HCT116 (cell line): ENCODE results near the gene SP9. TPM values are rescaled to one million over a fixed set of nuclear protein-coding genes. Genes with fewer than 3 reads are reported as not detected.

Experiments used
- ATAC-seq: fragments of 200-7000 bp; cut with Tn5 transposase; 2 replicates; pipeline ENCODE4 v1.9.1; 2020; ENCODE audit warnings: mild to moderate bottlenecking, moderate library complexity
- BruUV-seq: library from RNA; stranded (reverse); fragments of 400-500 nt; replicated peaks from 2 replicates; lab custom pipeline; 2021; lab: Mats Ljungman, UMichigan
- CTCF ChIA-PET: fragments of 300-600 bp; sonication (Branson Sonifier 250); formaldehyde crosslinking; loops from one replicate; lab custom pipeline; 2021; ENCODE audit warnings: antibody characterized with exemption; lab: Charles Lee
- POLR2A ChIA-PET: fragments of 300-600, 350-600 bp; sonication (Branson Sonifier 250); formaldehyde crosslinking; loops from one replicate; lab custom pipeline; 2021; ENCODE audit warnings: antibody characterized with exemption; lab: Charles Lee
- RAD21 ChIA-PET, 2 experiments: fragments of 300-600 bp; sonication (Branson Sonifier 250); formaldehyde crosslinking; loops; one replicate each; lab custom pipeline; 2023; ENCODE audit warnings: low total read pairs in 2 of 2; ENCODE audit not compliant: uncharacterized antibody in 2 of 2, unreplicated experiment in 2 of 2, low non-redundant PET in 1 of 2; lab: Charles Lee
- DNase-seq: peaks from one replicate; pipeline ENCODE4 v3.0.0-alpha.2; 2010; ENCODE audit warnings: low read depth, low spot score
- H2AFZ ChIP-seq: fragments of 200-600 bp; shearing (Covaris generic), sonication (generic); 2 replicates; pipeline ENCODE4 v1.6.1; 2017; ENCODE audit warnings: low read depth, mixed run types, mixed read lengths, antibody characterized with exemption, low read length; ENCODE audit not compliant: poor library complexity, severe bottlenecking
- H3K27ac ChIP-seq: 2 replicates; pipeline ENCODE4 v1.5.1; 2012; ENCODE audit warnings: low read depth, low read length
- H3K27me3 ChIP-seq: fragments of 200-600 bp; sonication (generic); 2 replicates; pipeline ENCODE4 v1.6.1; 2016; ENCODE audit warnings: mixed run types, low read length, mixed read lengths; ENCODE audit not compliant: insufficient read depth
- H3K36me3 ChIP-seq, 2 experiments: fragments of 200-500 bp in 1 of 2; fragments of 200-600 bp in 1 of 2; sonication (Bioruptor generic) in 1 of 2; sonication (generic) in 1 of 2; 2 replicates each; pipeline versions ENCODE4 v1.5.1 to v1.6.1; 2014 to 2016; ENCODE audit warnings: low read length in 2 of 2, inconsistent platforms in 1 of 2, mixed read lengths in 1 of 2, mixed run types in 1 of 2; ENCODE audit not compliant: insufficient read depth in 2 of 2, control insufficient read depth in 1 of 2
- H3K4me1 ChIP-seq, 2 experiments: fragments of 200-600 bp in 1 of 2; sonication (generic) in 1 of 2; 2 replicates each; pipeline versions ENCODE4 v1.5.1 to v1.6.1; 2012 to 2017; ENCODE audit warnings: low read length in 2 of 2, inconsistent platforms in 1 of 2, mild to moderate bottlenecking in 1 of 2, mixed read lengths in 1 of 2, mixed run types in 1 of 2, moderate library complexity in 1 of 2; ENCODE audit not compliant: insufficient read depth in 2 of 2, control insufficient read depth in 1 of 2
- H3K4me2 ChIP-seq: fragments of 200-600 bp; sonication (generic); 2 replicates; pipeline ENCODE4 v1.6.1; 2017; ENCODE audit warnings: mixed run types, low read length, mixed read lengths
- H3K4me3 ChIP-seq, 2 experiments: fragments of 200-600 bp in 1 of 2; sonication (generic) in 1 of 2; replicated peaks in 1 of 2; 2 replicates each; pipeline ENCODE4 v1.5.1; 2011 to 2016; ENCODE audit warnings: low read length in 2 of 2, control low read depth in 1 of 2, low read depth in 1 of 2, mild to moderate bottlenecking in 1 of 2, mixed read lengths in 1 of 2, mixed run types in 1 of 2
- H3K79me2 ChIP-seq: fragments of 200-600 bp; sonication (generic); 2 replicates; pipeline ENCODE4 v1.6.1; 2017; ENCODE audit warnings: mild to moderate bottlenecking, mixed run types, low read length, moderate library complexity, mixed read lengths; ENCODE audit not compliant: insufficient read depth
- H3K9ac ChIP-seq: fragments of 200-600 bp; sonication (generic); 2 replicates; pipeline ENCODE4 v1.6.1; 2016; ENCODE audit warnings: low read length, mixed read lengths
- H3K9me2 ChIP-seq: fragments of 200-600 bp; sonication (generic), shearing (Covaris generic); 2 replicates; pipeline ENCODE4 v1.6.1; 2017; ENCODE audit warnings: mixed run types, mild to moderate bottlenecking, moderate library complexity; ENCODE audit not compliant: insufficient read depth
- H3K9me3 ChIP-seq, 2 experiments: fragments of 200-500 bp in 1 of 2; fragments of 200-600 bp in 1 of 2; sonication (Bioruptor generic) in 1 of 2; sonication (generic) in 1 of 2; 2 replicates each; pipeline ENCODE4 v1.6.1; 2014 to 2017; ENCODE audit warnings: low read length in 2 of 2, mixed read lengths in 2 of 2, inconsistent platforms in 1 of 2, low read depth in 1 of 2, mild to moderate bottlenecking in 1 of 2, mixed run types in 1 of 2, moderate library complexity in 1 of 2; ENCODE audit not compliant: control insufficient read depth in 1 of 2, insufficient read depth in 1 of 2
- H4K20me1 ChIP-seq: fragments of 200-600 bp; sonication (generic), shearing (Covaris generic); 2 replicates; pipeline ENCODE4 v1.6.1; 2017; ENCODE audit warnings: mixed run types, mild to moderate bottlenecking, moderate library complexity; ENCODE audit not compliant: insufficient read depth
- CBX3 ChIP-seq: IDR thresholded peaks from 2 replicates; pipeline ENCODE4 v1.6.1; 2012; ENCODE audit warnings: low read depth
- CTCF ChIP-seq, 3 experiments: fragments of 200-600 bp in 1 of 3; sonication (generic) in 1 of 3; IDR thresholded peaks in 2 of 3; conservative IDR thresholded peaks in 1 of 3; 2 replicates each; pipeline ENCODE4 v1.5.1; 2012 to 2017; ENCODE audit warnings: low read depth in 2 of 3, low read length in 2 of 3, antibody characterized with exemption in 1 of 3, borderline replicate concordance in 1 of 3, control low read depth in 1 of 3, mild to moderate bottlenecking in 1 of 3, mixed read lengths in 1 of 3, mixed run types in 1 of 3, moderate library complexity in 1 of 3; ENCODE audit not compliant: insufficient read depth in 1 of 3
- EZH2 ChIP-seq: fragments of 200-600 bp; sonication (generic); IDR thresholded peaks from 2 replicates; pipeline ENCODE4 v1.6.1; 2017; ENCODE audit warnings: antibody characterized with exemption, mixed run types
- MAX ChIP-seq: IDR thresholded peaks from 2 replicates; pipeline ENCODE4 v1.6.1; 2012
- RAD21 ChIP-seq: IDR thresholded peaks from 2 replicates; pipeline ENCODE4 v1.6.1; 2012; ENCODE audit warnings: low read depth, mild to moderate bottlenecking
- SRF ChIP-seq: IDR thresholded peaks from 2 replicates; pipeline ENCODE4 v1.6.1; 2012; ENCODE audit warnings: low read depth
- YY1 ChIP-seq: IDR thresholded peaks from 2 replicates; pipeline ENCODE4 v1.6.1; 2011; ENCODE audit warnings: low read length, low read depth, moderate library complexity, mild to moderate bottlenecking; ENCODE audit not compliant: insufficient replicate concordance; ENCODE audit errors: extremely low read depth
- ZFX ChIP-seq: fragments of 450-650 bp; IDR thresholded peaks from 2 replicates; pipeline ENCODE4 v1.6.1; 2017
- intact Hi-C: fragments of 100-400 bp; cut with micrococcal nuclease; formaldehyde crosslinking; loops from 2 replicates; pipeline ENCODE4 v1.10.0; 2022
- total RNA-seq: library from RNA; stranded (reverse); gene quantifications from one replicate; pipeline ENCODE4 v1.2.1, GENCODE V29; 2021; ENCODE audit not compliant: unreplicated experiment

The SP9 gene
- total RNA-seq, 1 experiment from 2014 or later, result 0.69 TPM

- no peaks in the 10 kb centered on the region for H3K9me3 ChIP-seq
- TF ChIP-seq RAD21 (peak; percentile 10; the same call in 1 of the 2 replicates), EZH2 (no peak), YY1 (peak; percentile 83), ZFX (peak; percentile 91), SRF (no peak), CTCF (IDR thresholded peaks at IDR 0.05 in 2 of 3, conservative IDR thresholded peaks at IDR 0.05 in 1 of 3; ENCODE audit: borderline replicate concordance in 1 of 3, insufficient read depth in 1 of 3, low read depth in 2 of 3, low read length in 2 of 3) (peak; percentile 11 to 52 (median 28); a peak in 3 of 6 replicates), MAX (peak; percentile 92), CBX3 (peak; percentile 42)
- TF ChIP-seq, all 23 proteins: peak for 6
- ATAC-seq (peak; percentile 85), DNase-seq (peak; percentile 48)
- ChIA-PET RAD21 (no interaction called here), CTCF (interaction anchor here (0.6 to 1.3 kb wide), 6 partner anchors 11 to 936 kb away, joined by 3 to 5 read pairs (median 3); no protein-coding TSS in a partner anchor), POLR2A (interaction anchor here (0.6 to 1.2 kb wide), 3 partner anchors 12 to 397 kb away, joined by 3 to 6 read pairs (median 4); partner anchors contain the start of gene OLA1)
- BruUV-seq, result no TSS peak
- Histone ChIP-seq H3K27ac (peak overlapping the region; percentile 71), H3K27me3 (no peaks in the 10 kb centered on the region), H3K9me2 (no peaks in the 10 kb centered on the region), H3K79me2 (no peaks in the 10 kb centered on the region), H3K36me3 (no peaks in the 10 kb centered on the region), H4K20me1 (no peaks in the 10 kb centered on the region), H3K4me2 (peak overlapping the region; percentile 89), H2AFZ (no peak overlapping the region), H3K4me3 (peak overlapping the region; percentile 56 to 64), H3K4me1 (peaks cover 2 to 27% of the 10 kb centered on the region in 2 experiments; a peak in 2 of 4 replicates), H3K9ac (peak overlapping the region; percentile 39)
- intact Hi-C loops, result loop anchor here (1.0 to 10.0 kb wide), 3 partner anchors 89 to 372 kb away; partner anchors contain the start of genes OLA1 and SP3
Observed at GRCh38 chr2:174336501-174337336, 2.0 kb downstream of the SP9 start.
